Measurements from ENCODE around the gene BBS2. TPM values are rescaled to one million over a fixed set of nuclear protein-coding genes. Genes with fewer than 3 reads are reported as not detected.

Gene BBS2, protein sequence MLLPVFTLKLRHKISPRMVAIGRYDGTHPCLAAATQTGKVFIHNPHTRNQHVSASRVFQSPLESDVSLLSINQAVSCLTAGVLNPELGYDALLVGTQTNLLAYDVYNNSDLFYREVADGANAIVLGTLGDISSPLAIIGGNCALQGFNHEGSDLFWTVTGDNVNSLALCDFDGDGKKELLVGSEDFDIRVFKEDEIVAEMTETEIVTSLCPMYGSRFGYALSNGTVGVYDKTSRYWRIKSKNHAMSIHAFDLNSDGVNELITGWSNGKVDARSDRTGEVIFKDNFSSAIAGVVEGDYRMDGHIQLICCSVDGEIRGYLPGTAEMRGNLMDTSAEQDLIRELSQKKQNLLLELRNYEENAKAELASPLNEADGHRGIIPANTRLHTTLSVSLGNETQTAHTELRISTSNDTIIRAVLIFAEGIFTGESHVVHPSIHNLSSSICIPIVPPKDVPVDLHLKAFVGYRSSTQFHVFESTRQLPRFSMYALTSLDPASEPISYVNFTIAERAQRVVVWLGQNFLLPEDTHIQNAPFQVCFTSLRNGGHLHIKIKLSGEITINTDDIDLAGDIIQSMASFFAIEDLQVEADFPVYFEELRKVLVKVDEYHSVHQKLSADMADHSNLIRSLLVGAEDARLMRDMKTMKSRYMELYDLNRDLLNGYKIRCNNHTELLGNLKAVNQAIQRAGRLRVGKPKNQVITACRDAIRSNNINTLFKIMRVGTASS
- 45.5 and 56.9 TPM in 2 replicates for total RNA-seq

DNA sequence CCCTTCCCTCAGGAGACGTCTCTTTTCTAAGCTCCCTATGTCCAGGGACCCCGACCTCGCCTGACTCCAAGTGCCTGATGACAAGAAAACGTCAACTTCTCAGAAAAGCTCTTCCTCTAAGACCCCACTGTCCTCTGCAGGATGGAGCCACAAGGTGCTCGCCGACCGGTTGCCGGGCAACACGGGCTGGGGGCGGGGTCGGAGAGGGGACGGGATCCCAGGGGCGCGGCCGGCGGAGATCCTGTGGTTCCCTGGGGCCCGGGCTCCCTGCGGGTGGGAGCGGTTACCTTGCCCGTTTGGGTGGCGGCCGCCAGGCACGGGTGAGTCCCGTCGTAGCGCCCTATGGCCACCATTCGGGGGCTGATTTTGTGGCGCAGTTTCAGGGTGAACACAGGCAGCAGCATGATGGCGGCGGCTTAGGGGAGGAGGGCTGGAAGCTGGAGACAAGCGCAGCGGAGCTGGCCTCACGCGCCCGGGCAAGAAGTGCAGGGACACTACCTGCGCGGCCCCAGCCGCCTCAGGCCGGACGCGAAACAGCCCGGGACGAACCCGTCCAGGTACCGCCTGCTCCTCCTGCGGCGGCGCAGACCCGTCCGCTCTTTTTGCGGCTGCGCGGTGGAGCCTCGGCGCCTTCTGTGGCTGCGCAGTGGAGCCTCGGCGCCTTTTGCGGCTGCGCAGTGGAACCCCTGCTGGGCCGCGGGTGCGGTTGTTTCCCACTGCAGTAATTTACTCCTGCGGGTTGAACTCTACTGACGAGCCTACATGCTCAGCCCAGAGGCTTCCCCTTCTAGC lies at the start of gene BBS2:
Gene BBS2 (minus strand): TSS at position 566 of the 792 bp plus-strand sequence. CDS start 162 bp downstream, at position 404.

DNA sequence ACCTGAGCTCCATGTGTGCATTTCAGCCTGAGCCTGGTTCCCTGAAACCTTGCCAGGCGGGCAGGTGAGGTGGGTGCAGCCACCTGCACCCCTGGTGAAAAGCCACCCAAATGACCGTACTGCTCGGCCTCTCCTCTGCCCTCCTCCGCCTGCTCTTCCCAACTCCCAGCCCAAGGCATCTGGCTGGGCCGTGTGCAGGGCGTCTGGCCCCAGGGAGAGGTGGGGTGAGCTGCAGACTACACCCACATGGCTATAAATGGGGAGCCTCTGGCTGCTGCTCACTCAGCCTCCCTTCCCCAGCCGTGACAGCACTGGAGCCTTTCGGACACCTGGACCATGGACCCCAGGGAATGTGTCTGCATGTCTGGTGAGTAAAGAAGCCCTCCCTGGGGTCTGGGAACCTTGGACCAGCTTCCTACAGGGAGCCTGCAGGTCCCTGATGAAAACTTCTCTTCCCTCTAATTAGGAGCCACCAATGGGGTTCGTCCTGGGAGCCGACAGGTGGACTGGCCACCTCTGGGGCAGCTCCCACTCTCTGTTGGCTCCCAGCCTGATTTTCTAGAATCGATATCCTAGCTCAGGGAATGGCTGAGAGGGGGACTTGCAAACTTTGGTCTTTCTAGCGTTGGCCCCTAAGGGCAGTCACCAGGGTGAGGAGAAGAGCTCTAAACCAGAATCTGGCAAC lies 45.1 kb upstream of the BBS2 start, which contains the start of gene MT4:
Gene MT4 (plus strand): TSS at position 281 of the 685 bp plus-strand sequence. CDS start 56 bp downstream, at position 337.

DNA sequence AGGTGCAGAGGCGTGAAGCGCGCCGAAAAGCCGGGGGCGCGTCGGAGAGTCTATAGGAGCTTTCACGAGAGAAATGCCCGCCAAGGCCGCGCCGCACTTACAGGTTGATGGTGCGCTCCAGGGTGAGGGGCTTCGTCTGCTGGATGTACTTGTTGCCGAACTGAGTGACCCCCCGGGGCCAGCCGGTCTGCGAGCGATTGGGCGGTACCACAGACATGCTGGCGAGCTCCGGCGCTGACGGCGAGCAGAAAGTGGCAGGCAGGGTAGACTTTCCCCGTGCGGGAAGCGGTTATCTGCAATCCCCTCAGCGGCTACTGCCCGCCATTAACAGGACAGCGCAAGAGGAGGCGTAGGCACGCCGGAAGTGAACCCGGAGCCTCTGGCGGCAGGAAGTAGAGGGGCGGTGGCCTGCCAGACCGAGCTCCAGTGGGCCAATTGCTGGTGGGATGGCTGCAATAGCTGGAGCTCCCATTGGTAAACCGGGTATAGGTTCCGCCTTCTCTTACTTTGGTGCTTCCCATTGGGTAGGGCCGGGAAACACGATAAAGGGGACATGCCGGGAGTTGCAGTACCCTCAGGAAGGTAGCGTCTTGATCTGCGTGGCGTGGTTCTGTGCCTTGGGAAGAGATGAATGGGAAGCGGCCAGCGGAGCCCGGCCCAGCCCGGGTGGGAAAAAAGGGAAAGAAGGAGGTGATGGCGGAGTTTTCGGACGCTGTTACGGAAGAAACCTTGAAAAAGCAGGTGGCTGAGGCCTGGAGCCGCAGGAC lies 68.7 kb downstream of the BBS2 start, which contains the start of the genes NUDT21 and OGFOD1:
Gene NUDT21 (minus strand): TSS at position 347 of the 767 bp plus-strand sequence. CDS start 130 bp downstream, at position 217.
Gene OGFOD1 (plus strand): TSS at position 569 of the 767 bp plus-strand sequence. CDS start 59 bp downstream, at position 628.

Other genes with a start within 250 kb of the BBS2 start
- gene AMFR, start 94.5 kb downstream of the BBS2 start, total RNA-seq, result 317 and 407 TPM in 2 replicates
- 53.0 TPM in 2 replicates for gene NUDT21, start 68.7 kb downstream of the BBS2 start, total RNA-seq
- 68.1 and 80.2 TPM in 2 replicates for gene OGFOD1, start 68.5 kb downstream of the BBS2 start, total RNA-seq
- not detected in 2 replicates for gene MT4, start 45.0 kb upstream of the BBS2 start, total RNA-seq
- 0.37 TPM in 1 of 2 replicates, not detected in the other for gene MT3, start 69.5 kb upstream of the BBS2 start, total RNA-seq
- 53.3 and 72.0 TPM in 2 replicates for gene MT2A, start 88.6 kb upstream of the BBS2 start, total RNA-seq
- 91.7 and 248 TPM in 2 replicates for gene MT1E, start 105.8 kb upstream of the BBS2 start, total RNA-seq
- 0.74 and 2.1 TPM in 2 replicates for gene MT1M, start 112.6 kb upstream of the BBS2 start, total RNA-seq
- 0.28 TPM in 1 of 2 replicates, not detected in the other for gene MT1A, start 118.6 kb upstream of the BBS2 start, total RNA-seq
- not detected in 2 replicates for gene MT1B, start 131.9 kb upstream of the BBS2 start, total RNA-seq
- 0.09 and 1.8 TPM in 2 replicates for gene MT1F, start 137.9 kb upstream of the BBS2 start, total RNA-seq
- gene MT1G, start 148.0 kb upstream of the BBS2 start, total RNA-seq, result 0.71 TPM in 1 of 2 replicates, not detected in the other
- gene MT1H, start 149.8 kb upstream of the BBS2 start, total RNA-seq, result not detected in 2 replicates
- 14.1 and 38.0 TPM in 2 replicates for gene MT1X, start 162.4 kb upstream of the BBS2 start, total RNA-seq
- 42.2 and 42.5 TPM in 2 replicates for gene NUP93, start 210.1 kb upstream of the BBS2 start, total RNA-seq